ENCODE measurements around the gene ADAMTS4.

GRCh38 chr1:161163793-161164192, 35.1 kb downstream of the ADAMTS4 start:
- no peak for TF ChIP-seq CTCF (IDR thresholded peaks at IDR 0.05; ENCODE audit: extremely low read depth in 1 of 2, insufficient read depth in 1 of 2, low read depth in 1 of 2, low read length in 2 of 2)
- TF ChIP-seq MYC (IDR thresholded peaks at IDR 0.05; ENCODE audit: low read depth, low read length), result no peak
- TF ChIP-seq JUN (IDR thresholded peaks at IDR 0.05; ENCODE audit: borderline replicate concordance, insufficient read depth, insufficient read length, low read depth), result no peak
- no peak for TF ChIP-seq POLR2A (IDR thresholded peaks at IDR 0.05; ENCODE audit: low read depth, low read length)

Measured in endothelial cell of umbilical vein (primary cell).